HG03280 (cell line): ENCODE measurements around the gene ZNF474.

Experiments
- ATAC-seq: cut with Tn5 transposase; IDR thresholded peaks from one replicate; pipeline ENCODE4 v1.9.1; 2021; ENCODE audit warnings: mild to moderate bottlenecking, moderate library complexity; ENCODE audit not compliant: unreplicated experiment

ZNF474 gene

GRCh38 chr5:122118356-122118948, 10.9 kb upstream of the ZNF474 start:
- ATAC-seq, result no peak

- ATAC-seq, result no peak
Observed at GRCh38 chr5:122119205-122119604, 10.1 kb upstream of the ZNF474 start.

- no peak for ATAC-seq
Observed at GRCh38 chr5:122120493-122120892, 8.9 kb upstream of the ZNF474 start.

- no peak for ATAC-seq
Observed at GRCh38 chr5:122120957-122121356, 8.4 kb upstream of the ZNF474 start.

GRCh38 chr5:122121479-122122465, 7.6 kb upstream of the ZNF474 start:
- no peak for ATAC-seq

GRCh38 chr5:122124766-122125165, 4.6 kb upstream of the ZNF474 start:
- no peak for ATAC-seq

GRCh38 chr5:122126177-122126755, 3.1 kb upstream of the ZNF474 start:
- ATAC-seq, result no peak

- ATAC-seq, result no peak
Observed at GRCh38 chr5:122126756-122127321, 2.5 kb upstream of the ZNF474 start.

GRCh38 chr5:122130152-122130551, 806 bp downstream of the ZNF474 start:
- ATAC-seq, result no peak

GRCh38 chr5:122137702-122138101, 8.4 kb downstream of the ZNF474 start:
- no peak for ATAC-seq

- ATAC-seq, result no peak
Observed at GRCh38 chr5:122138356-122138755, 9.0 kb downstream of the ZNF474 start.

- ATAC-seq, result no peak
Observed at GRCh38 chr5:122140900-122141299, 11.6 kb downstream of the ZNF474 start.

- ATAC-seq, result no peak
Observed at GRCh38 chr5:122141751-122142150, 12.4 kb downstream of the ZNF474 start.

GRCh38 chr5:122142480-122143164, 13.3 kb downstream of the ZNF474 start:
- ATAC-seq, result no peak

GRCh38 chr5:122144236-122144635, 14.9 kb downstream of the ZNF474 start:
- ATAC-seq, result no peak

- ATAC-seq, result no peak
Observed at GRCh38 chr5:122145906-122146305, 16.6 kb downstream of the ZNF474 start.

- ATAC-seq, result no peak
Observed at GRCh38 chr5:122149321-122150090, 20.2 kb downstream of the ZNF474 start.

- ATAC-seq, result no peak
Observed at GRCh38 chr5:122150215-122150614, 20.9 kb downstream of the ZNF474 start.

- no peak for ATAC-seq
Observed at GRCh38 chr5:122151640-122152039, 22.3 kb downstream of the ZNF474 start.

- ATAC-seq, result no peak
Observed at GRCh38 chr5:122152266-122152900, 23.0 kb downstream of the ZNF474 start.
